WERI-Rb-1 (cell line): Measurements from ENCODE around the gene IGHMBP2.

Experiments
- DNase-seq: peaks from one replicate; pipeline ENCODE4 v3.0.0-alpha.2; 2020
- H3K27ac ChIP-seq: fragments of 250-450 bp; sonication (Bioruptor Pico); 2 replicates; pipeline ENCODE4 v1.5.1; 2020; ENCODE audit warnings: mild to moderate bottlenecking, moderate library complexity
- H3K27me3 ChIP-seq: fragments of 250-450 bp; sonication (Bioruptor Pico); 2 replicates; pipeline ENCODE4 v1.5.1; 2021; ENCODE audit warnings: mild to moderate bottlenecking, low read depth, moderate library complexity; ENCODE audit not compliant: insufficient read depth, severe bottlenecking
- H3K36me3 ChIP-seq: fragments of 250-450 bp; sonication (Bioruptor Pico); 2 replicates; pipeline ENCODE4 v1.5.1; 2020; ENCODE audit warnings: mild to moderate bottlenecking, moderate library complexity
- H3K4me3 ChIP-seq: 2 replicates; pipeline ENCODE4 v1.5.1; 2011; ENCODE audit warnings: low read depth, mild to moderate bottlenecking, control low read depth, low read length
- H3K9me3 ChIP-seq: fragments of 250-450 bp; sonication (Bioruptor Pico); 2 replicates; pipeline ENCODE4 v1.5.1; 2021; ENCODE audit warnings: mild to moderate bottlenecking, moderate library complexity; ENCODE audit not compliant: severe bottlenecking
- CTCF ChIP-seq: IDR thresholded peaks from 2 replicates; pipeline ENCODE4 v1.5.1; 2011; ENCODE audit warnings: low read depth, mild to moderate bottlenecking, control low read depth, inconsistent platforms, low read length

Gene IGHMBP2

DNA sequence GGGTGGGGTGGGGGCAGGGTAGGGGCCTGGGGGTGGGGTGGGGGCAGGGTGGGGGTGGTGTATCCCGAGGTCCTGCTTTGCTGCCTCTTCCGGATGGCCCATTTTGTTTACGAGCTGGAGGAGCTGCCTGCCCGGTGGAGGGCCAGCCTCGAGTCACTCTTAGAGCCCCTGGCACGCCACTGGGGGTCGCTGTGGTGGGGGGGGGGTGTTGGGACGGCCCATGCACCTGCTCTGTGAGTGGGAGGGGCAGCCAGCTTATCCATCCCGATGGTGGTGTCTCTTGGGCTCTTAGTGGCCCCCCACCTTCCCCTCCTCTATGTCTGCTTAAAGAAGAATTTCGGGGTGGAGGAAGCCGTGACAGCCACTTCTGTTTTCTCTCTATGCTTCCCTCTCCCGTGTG is 52.5 kb downstream of the IGHMBP2 start:
- no peak for DNase-seq
- no peaks in the 10 kb centered on the region for H3K9me3 ChIP-seq
- TF ChIP-seq CTCF = 0 out of 2 replicates have a peak, but pooled peaks have one; percentile 19
- H3K36me3 ChIP-seq = no peaks in the 10 kb centered on the region
- H3K4me3 ChIP-seq = no peak overlapping the region
- no peaks in the 10 kb centered on the region for H3K27me3 ChIP-seq
- no peak overlapping the region for H3K27ac ChIP-seq

DNA sequence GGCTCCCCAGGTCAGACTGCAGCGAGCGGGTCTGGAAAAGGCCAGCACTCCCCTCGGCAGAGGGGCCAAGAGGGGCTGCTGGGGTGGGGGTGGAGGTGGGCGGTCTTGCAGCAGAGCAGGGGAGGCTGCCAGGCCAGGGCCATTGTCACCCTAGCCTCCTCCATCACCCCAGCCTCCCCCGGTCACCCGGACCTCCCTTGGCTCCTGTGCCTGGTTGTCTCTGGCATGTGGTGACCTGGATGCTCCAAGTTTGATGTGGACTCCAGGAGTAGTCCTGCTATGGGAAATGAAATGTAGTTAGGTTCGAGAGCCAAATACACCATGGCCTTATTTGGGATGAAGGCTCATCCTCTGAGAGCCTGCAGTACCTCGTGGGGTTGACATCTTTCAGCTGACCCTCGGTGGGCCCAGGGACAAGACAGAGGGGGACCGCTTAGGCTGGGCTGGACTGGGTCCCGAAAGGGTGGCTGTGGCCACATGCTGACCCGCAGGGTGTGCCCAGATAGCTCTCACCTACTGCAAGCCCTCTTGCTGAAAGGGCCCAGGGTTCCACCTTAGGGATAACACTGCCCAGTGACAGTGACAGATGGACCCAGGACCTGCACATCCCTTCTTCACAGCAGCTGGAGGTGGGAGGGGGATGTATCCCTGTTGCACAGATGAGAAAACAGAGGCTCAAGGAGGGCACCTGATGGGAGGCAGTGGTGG is 53.0 kb downstream of the IGHMBP2 start:
- no peak for TF ChIP-seq CTCF
- no peak for DNase-seq
- no peak overlapping the region for H3K27ac ChIP-seq
- no peaks in the 10 kb centered on the region for H3K36me3 ChIP-seq
- H3K9me3 ChIP-seq = no peaks in the 10 kb centered on the region
- no peak overlapping the region for H3K4me3 ChIP-seq
- no peaks in the 10 kb centered on the region for H3K27me3 ChIP-seq

- Histone ChIP-seq H3K9me3 (no peaks in the 10 kb centered on the region), H3K4me3 (no peak overlapping the region), H3K36me3 (no peaks in the 10 kb centered on the region), H3K27me3 (no peaks in the 10 kb centered on the region), H3K27ac (no peak overlapping the region)
- no peak for TF ChIP-seq CTCF
- no peak for DNase-seq
Measured at GRCh38 chr11:68958211-68958610, 54.5 kb downstream of the IGHMBP2 start.

DNA sequence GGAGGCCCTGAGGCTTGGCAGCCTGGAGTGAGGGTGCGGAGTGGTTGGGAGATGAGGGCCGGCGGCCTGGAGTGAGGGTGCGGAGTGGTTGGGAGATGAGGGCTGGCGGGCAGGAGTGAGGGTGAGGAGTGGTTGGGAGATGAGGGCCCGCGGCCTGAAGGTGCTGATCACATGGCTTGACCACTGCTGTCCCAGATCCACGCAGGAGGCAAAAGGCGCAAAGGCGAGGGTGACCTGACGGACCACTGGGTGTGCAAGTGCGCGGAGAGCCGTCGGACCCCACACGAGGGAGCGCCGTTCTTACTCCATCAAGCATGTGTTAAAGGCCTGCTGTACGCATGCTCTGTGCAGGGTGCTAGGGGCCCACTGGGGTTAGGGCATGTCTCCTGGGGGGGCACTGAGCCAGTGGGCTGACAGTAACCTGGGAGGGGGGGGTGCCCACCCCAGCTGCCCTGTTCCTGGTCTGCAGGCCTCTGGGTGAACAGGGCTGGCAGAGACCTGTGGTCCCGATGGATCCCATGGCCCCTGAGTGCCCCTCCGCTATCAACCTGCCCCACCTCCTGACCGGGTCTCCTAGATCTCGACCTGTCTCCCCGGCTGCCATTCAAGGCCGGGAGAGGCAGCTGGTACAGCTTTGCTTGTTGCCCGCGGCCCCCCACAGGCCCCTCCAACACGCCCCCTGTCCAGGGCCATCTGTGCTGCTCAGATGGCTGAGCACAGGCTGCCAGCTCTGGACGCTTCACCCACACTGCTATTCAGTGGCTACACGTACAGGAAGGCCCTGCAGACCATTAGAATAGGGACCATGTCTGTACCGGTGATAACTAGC is 56.0 kb downstream of the IGHMBP2 start:
- H3K4me3 ChIP-seq = no peak overlapping the region
- peak; percentile 63 for DNase-seq
- no peaks in the 10 kb centered on the region for H3K9me3 ChIP-seq
- no peaks in the 10 kb centered on the region for H3K36me3 ChIP-seq
- no peaks in the 10 kb centered on the region for H3K27me3 ChIP-seq
- TF ChIP-seq CTCF = no peak
- H3K27ac ChIP-seq = peak overlapping the region; percentile 53

DNA sequence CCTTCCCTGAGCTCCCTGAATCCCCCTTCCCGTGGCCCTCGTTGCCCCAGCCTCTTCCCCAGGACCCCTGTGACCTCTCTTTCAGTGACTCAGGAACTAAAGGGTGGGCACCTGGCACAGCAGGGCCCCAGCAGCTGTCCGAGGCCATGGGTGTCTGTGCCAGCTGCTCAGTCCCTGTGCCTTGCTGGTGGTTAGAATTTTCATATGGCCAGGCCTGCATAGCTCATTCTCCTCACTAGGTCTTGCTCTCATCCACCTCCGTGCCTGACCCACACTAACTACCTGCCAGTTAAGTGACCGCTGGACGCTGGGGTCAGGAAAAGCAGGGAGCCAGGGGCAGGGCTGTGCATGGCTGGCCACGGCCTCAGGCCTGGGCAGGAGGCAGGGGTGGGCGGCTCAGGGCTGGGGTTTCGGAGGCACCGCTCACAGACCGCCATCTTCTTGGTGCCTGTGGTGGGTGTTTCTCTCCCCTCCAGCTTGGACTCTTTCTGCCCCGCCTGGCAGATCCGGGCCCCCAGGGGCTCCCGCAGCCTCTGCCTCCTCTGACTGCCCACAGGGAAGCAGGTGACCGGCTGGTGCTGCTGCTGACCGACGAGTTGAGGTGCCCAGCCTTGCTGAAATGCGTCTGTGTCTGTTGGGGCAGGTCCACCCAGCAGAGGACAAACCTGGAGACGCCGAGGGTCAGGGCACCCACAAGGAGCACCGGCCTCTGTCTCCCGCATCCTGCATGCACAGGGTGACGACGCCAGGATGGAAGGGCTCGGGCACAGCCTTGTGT is 56.8 kb downstream of the IGHMBP2 start:
- TF ChIP-seq CTCF = no peak
- H3K9me3 ChIP-seq = no peaks in the 10 kb centered on the region
- H3K27me3 ChIP-seq = no peaks in the 10 kb centered on the region
- DNase-seq = no peak
- H3K27ac ChIP-seq = peak overlapping the region; percentile 53
- no peak overlapping the region for H3K4me3 ChIP-seq
- H3K36me3 ChIP-seq = no peaks in the 10 kb centered on the region
